NCI-H1417 (cell line): ENCODE data around the gene ZFAND2B.

Experiments used
- DNase-seq, 3 experiments: peaks; one replicate each; lab custom pipeline; 2025; lab: John Stamatoyannopoulos, UW

ZFAND2B gene

DNA sequence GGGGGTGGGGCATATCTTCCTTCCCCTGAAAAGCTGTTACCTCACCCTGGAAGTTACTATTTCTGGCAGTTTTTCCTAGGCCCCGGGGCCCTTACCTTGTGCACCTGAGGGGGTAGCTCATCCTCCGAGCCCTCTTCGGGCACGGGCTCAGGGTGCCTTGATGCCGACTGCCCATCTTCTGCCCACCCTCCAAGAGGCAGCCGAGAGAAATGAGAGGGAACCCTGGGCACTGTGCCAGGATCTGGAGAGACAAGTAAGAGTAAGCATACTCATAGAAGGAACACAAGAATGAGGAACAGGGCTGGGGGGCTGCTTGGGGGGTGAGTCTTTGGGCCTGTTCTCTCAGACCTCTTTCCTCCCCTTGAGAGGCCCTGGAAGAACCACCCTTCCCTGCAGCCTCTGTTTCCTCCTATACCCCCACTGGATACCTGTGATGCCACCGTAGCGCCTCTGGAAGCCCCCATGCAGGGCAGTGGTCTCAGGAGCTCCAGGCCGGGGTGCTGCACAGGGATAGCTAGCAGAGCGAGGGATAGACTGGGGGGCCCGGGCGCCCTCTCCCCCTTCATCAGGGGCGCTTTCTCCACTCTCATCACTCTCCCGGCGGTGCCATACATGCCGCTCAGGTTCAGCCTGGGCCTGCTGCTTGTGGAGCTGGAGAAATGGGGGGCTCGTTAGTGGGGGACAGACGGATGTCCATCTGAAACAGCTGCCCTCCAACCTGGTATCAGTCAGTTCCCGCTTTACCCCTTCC, 14.2 kb downstream of the ZFAND2B start:
- no peak for DNase-seq

DNA sequence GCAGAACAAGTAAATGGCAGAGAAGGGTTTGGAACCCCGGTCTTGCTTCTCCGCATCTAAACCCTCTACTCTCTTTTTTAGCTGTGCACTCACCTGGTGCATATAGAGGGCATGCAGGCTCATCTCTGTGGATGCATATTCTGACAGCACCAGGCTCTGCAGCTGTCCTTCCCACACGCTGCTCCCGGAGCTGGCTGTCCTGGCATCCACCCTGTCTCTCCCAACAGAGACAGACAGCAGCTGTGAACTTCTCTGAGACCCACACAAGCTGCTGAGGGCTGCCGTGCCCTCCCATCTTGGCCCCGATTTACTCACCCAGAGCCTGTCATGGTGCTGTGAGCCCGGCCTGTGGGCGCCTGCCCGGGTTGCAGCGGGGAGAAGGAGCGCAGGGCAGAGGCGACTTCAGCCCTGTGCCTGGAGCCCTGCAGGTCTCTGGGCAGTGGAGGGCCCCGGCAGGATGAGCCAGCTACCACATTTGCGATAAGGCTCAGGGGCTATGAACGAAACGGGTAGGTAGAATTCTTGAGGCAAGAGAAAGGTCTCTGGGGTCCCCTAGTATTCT, 15.5 kb downstream of the ZFAND2B start:
- DNase-seq: no peak

DNA sequence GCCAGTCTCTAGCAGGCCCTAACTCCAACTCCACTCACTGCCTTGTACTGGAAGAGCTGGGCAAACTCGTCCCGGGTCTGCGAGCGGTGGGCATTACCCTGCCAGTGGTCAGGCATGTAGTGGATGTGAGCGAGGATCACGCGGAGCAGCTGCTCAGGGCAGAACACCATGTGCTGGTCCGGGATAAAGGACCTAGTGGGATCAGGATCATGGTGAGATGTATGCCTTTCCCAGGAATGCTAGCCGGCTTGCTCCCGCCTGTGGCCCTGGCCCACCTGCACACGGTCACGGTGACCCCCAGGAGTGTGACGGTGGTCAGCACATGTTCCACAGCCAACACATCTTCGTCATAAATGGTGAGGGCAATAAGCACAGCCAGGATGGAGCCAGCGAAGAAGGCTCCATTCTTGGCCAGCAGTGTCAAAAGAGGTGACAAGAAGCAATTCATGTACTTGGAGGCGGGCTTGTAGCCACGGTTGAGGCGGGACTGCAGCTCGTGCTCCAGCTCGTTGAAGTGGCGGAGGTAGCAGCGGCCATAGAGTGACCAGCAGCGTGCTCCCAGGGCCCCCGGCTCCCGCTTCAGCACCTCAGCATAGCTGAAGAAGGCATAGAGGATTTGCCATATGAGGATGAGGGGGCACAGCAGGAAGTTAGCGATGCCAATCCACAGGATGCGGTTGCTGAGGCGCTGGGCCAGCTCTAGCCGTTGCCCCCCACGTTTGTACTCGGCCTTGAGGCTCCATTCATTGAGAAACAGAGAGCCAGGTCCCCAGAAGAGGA, 17.4 kb downstream of the ZFAND2B start:
- DNase-seq: no peak

DNA sequence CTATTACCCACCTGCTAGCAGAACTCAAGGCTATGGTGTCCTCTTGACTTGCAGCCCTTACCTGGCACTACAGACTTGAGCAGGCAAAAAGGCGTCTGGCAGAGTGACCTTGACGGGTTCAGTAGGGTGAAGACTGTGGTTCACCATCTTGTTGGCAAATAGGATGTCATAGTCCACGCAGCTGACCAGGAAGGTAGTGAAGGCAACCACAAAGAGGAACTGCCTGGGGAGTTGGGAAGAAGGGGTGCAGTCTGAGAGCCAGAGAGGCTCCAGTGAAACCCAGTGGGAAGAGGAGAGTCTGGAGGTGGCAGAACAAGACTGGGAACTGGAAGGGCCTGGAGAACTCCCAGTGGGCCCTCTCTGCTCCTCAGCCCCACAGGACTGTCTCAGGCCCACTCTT, 18.8 kb downstream of the ZFAND2B start:
- DNase-seq: no peak

DNA sequence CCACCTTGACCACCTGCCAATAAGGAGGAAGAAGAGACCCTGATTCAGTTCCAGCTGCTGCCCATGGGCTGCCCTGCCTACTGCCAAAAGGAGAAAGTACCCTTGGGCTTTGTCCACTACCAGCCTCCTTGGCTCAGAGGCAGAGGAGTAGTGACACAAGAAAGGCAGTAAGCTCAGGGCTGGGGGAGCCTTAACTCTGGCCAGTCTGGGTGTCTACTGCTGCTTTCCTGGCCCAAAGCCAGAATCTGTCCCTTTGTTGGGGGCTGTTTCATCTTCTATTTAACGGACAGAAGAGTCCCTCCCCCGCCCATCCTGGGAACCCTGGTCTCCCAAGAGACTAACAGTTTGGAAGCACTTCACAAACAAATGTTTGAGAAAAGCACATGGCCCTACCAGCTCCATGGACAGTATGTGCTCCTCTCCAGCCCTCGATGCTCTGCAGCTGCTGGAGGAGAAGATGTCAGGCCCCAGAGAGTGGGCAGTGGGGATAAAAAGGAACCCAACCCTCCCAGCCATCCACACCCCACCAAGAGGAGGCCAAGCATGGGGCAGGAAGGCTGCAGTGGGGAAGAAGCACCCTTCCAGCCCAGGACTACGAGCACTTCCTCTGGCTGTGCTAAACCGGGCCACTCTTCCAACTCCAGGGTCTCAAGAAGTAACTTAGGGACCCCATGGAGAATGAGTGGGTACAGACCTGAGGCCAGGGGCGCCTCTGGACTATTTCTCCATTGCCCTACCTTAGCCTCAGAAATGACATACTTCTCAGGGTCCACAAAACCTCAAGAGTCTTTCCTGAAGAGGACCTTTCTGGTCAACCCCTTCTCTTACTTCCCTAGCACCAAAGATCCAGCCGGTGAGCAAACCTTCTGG, 21.7 kb downstream of the ZFAND2B start:
- no peak for DNase-seq

DNA sequence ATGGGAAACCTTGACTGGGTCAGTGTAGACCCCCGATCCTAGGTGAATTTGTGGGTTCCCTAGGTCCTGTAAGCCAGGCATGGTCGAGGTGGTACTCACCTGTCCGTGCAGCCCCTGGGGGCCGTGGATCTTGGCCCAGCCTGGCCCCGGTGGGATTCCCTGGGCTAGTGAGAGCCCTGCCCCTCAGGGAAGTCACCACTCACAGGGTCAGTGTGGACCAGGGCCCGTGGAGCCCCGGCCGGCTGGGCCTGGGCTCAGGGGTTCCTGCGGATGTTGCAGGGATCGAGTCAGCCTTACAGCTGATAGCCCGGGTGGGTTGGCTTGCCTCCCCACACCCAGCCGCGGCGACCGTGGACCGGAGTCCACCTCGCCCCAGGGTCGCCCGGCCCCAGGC, 22.3 kb downstream of the ZFAND2B start:
- peak in 1 of 3 experiments; percentile 37 for DNase-seq

DNA sequence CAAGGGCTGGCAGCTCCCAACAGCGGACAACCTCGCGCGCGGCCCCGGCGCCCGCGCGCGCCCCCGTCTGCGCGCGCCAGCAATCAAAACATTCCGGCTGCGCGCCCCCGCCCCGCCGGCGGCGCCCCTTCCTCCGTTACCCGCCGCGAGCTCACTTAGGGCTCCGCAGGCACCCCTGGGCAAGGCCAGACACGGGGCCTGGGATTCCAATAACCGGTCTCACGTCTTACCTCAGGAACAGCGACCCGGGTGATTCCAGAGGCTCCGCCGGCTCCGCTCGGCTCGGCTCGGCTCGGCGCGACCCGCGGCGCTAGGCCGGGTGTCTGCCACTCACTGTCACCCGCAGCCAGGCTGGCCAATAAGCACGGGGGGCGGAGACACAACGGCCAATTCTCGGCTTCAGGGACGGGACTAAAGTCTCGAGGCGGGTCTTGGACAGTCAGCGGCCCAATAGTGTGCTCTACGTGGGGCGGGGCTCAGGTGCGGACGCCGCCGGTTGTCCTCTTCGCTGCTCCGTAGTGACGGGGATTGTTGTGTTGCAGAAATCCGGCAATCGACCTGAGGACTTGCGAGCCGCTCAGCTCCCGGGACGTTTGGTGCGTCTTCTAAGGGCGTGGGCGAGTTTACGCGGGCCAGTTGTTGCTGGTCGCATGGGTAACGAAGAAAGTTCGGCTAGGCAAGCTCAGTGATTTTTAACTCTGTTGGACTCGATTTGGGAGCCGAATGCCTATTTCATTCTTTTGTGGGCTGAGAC, 22.9 kb downstream of the ZFAND2B start, which contains the start of the genes ANKZF1 and ATG9A:
ANKZF1 (plus strand) TSS at position 502 of the 754 bp plus-strand sequence. CDS start 452 bp downstream, outside the sequence.
ATG9A (minus strand) TSS at position 332 of the 754 bp plus-strand sequence. CDS start 1,612 bp downstream, outside the sequence.
- DNase-seq: peak; percentile 95 to 99 (median 98)

DNA sequence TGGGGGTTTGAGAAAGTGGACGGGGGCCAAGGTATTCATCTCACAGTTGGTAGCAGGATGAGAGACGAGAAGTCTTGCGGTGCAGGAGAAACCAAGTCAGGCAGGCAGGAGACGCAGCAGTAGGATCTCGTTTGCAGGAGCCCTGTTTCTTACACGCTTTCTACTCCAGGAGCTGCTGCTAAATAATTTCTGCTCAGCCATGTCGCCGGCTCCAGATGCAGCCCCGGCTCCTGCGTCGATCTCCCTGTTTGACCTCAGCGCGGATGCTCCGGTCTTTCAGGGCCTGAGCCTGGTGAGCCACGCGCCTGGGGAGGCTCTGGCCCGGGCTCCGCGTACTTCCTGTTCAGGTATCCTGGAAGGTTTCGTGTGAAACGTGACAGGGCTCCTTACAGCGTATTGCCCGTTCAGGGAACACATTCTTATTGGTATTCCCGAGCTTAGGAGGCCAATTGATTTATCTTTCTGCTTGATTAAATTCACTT, 23.5 kb downstream of the ZFAND2B start:
- peak in 2 of 3 experiments; percentile 59 to 67 for DNase-seq

DNA sequence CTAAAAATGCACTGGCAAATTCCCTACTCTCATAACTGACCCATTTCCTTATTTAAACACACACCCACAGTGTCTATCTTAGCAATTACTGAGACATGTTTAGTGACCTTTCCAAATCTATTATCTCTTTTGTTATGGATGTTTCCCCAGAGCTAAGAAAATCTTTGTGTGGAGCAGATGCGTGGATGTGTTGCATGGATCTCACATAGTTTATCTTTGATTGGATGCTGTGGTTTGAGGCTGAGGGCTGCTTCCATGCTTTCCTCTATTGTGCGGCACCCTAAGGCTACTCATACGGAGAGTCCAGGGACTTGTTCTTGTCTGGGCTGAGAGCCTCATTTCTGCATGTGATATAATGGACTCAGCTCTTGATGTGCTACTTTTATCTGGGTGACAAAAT, 27.7 kb downstream of the ZFAND2B start:
- DNase-seq: no peak

DNA sequence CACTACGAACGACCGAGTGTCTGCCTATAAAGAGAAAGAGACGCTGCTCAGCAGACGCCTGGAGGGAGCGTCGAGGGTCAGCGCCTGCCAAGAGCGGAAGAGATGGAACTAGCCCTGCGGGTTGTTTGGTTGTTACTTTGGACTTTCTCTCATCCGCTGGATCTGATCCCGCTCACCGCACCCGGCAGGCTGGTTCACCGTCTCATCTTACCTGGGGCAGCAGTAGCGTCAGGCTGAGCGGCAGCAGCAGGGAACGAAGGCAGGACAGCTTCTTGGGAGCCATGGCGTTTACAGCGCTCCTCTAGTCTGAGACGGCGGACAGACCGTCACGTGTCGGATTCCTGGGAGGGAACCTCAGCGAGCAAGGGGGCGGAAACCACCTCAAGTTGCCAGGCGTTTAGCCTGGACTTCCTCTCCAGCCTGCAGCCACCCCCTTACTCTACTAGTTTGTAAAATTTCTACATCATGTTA, 36.7 kb downstream of the ZFAND2B start:
- no peak for DNase-seq

DNA sequence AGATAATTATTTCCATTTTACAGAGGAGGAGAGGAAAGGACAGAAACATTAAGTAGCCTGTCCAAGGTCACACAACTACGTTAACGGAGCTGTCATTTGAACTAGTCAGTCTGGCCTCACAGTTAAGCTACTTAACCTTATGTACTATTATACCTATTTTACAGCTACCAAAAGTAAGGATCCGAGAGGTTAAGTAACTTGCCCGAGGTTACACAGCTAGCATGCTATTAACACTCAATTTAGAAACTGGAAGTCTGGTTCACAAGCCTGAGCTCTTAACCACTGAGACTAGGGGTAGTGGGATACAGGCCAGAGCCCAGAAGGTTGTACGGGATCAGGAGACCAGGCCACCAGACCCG, 38.2 kb downstream of the ZFAND2B start:
- DNase-seq: no peak

DNA sequence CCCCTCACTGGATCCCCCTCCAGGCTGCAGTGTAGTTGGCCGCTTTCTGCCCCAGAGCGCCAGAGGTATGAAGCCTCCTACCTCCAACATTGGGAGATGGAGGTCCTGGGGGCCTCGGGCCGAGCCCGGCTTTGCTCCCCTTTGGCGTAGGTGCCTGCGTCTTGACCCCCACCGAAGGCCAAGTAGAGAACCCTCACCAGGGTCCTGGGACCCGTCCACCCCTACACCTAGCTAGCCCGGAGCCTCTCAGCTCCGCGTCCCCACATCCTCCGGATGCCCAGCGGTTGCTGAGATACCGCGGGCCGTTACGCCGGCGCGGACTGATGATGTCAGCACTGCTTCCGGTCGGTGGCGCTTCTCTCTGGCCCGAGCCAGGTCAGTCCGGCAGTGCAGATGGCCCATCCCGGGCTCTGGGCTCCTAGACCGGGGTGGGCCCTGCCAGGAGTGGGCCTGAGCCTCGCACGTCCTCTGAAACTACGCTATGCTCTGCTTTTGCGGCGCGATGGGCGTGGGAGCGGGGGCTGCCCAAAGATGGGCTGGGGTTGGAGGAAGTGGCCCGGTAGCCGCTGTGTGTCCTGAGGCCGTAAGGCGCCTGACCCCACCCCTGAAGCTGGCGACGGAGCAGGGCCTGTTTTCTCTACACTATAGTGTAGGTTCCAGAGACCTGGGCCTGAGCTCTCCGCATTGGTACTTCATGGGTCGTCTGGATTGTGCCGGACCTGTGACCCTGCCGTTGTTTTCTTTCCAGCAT, 38.7 kb downstream of the ZFAND2B start, which contains the start of the genes GLB1L and STK16:
GLB1L (minus strand) TSS at position 297 of the 751 bp plus-strand sequence. CDS start 1,871 bp downstream, outside the sequence.
STK16 (plus strand) TSS at position 332 of the 751 bp plus-strand sequence. CDS start 521 bp downstream, outside the sequence.
- peak; percentile 79 to 90 (median 83) for DNase-seq

DNA sequence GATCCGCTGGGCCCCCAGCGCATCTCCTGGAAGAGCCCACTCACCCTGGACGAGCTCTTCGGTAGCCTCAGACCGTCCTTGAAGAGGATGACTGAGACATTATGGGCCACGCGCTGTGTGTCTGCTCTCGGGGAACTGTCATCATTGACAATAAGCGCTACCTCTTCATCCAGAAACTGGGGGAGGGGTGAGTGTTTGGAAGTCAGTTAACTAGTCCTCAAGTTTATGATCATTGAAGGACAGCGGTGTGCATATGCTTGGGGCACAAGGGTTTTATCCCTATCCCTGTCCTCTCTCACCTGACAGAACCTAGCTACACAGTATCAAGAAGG, 39.3 kb downstream of the ZFAND2B start:
- peak in 1 of 3 experiments; percentile 41 for DNase-seq

DNA sequence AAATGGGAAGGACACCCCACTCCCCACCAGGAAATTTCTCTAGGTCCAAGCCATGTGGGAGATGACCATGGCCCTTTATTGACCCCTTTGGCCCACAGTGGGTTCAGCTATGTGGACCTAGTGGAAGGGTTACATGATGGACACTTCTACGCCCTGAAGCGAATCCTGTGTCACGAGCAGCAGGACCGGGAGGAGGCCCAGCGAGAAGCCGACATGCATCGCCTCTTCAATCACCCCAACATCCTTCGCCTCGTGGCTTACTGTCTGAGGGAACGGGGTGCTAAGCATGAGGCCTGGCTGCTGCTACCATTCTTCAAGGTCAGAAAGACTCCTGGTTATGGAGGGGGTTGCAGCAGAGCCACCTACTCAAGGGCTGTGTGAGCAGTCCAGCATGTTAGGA, 40.0 kb downstream of the ZFAND2B start:
- DNase-seq: no peak

DNA sequence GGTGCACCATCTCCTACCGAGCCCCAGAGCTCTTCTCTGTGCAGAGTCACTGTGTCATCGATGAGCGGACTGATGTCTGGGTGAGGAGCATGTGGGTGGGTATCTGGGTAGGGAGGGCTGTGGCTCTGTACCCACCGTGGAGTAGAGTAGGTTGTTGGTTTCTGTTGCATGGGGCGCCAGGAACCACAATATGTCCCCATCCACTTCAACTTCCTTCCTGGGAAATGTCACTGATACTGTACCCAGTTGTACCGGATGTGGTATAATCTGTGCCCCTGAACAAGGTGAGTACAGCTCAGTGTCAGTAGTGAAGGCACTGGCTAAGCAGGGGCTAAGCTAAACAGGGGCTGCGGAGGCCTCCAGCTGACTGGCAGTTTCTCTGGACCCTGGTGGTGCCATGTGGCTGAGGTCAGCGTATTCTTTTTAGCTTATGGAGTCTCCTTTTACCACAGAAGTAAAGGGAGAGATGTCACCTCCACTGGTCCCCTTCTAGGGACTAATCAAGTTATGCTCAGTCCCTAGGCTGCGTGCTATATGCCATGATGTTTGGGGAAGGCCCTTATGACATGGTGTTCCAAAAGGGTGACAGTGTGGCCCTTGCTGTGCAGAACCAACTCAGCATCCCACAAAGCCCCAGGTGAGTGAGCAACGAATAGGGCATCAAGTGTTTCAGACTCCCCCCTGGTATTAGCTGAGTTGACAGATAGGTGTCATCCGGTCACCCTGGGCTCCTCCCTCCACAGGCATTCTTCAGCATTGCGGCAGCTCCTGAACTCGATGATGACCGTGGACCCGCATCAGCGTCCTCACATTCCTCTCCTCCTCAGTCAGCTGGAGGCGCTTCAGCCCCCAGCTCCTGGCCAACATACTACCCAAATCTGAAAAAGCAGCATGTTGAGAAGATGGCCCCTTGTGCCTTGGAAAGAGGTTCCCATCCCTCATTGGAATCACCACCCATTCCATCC, 41.4 kb downstream of the ZFAND2B start:
- DNase-seq: no peak

DNA sequence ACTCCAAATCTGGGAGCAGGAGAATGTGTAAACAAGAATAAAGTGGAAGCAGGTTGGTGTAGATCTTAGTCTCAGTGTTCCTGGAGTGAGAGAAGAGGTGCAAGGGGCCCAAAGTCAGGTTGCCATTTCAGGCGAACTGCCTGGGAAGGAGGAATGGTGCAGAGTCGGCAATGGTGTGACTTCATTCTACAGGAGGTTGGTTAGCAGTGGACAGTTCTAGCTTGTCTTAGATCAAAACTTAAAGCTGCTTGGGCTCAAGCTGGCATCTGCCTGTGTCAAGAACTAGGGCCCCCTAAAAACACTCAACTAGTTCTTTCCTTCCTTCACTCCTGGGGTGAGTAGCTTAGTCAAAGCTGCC, 42.2 kb downstream of the ZFAND2B start:
- DNase-seq: no peak

DNA sequence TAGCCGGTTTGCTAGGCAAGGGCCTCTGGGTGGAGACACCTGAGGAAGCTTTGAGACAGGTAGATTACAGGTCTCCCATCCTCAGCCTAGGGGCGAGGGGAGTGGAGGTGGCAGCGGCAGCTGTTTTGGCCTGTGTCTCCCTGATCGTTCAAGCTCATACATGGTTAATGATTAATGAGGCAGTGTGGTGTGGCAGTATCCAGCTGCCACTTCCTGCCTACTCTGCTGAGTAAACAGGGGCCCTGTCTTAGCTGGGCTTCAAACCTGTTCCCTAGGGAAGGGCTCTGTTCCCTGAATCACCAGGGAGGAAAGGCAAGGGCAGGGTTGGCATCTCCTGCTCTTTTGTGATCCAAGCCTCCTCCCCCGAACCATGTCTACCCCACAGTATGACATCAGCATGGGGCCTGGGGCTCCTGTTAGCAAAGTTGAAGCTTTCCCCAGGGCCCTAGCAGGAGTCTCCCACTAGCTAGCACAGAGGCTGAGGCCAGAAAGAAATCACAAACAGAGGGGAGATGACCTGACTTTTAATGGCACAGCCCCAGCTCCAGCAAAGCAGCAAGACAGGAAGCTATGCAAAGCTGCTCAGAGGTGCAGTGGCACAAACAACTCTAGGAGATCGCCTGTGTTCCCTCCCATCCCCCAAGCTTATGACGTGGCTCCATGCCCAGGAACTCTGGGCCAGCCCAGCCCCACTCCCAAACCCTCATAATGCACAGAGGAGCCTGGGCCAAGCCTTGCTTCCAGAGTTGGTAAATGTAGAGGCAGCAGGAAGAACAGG, 42.8 kb downstream of the ZFAND2B start:
- DNase-seq: peak in 2 of 3 experiments; percentile 80 to 92
